CD1c-positive myeloid dendritic cell (primary cell): ENCODE data around the gene C1QC.

ENCODE experiments used
- DNase-seq: peaks from one replicate; pipeline ENCODE4 v3.0.0-alpha.2; 2016; ENCODE audit errors: extremely low spot score

The C1QC gene

DNA sequence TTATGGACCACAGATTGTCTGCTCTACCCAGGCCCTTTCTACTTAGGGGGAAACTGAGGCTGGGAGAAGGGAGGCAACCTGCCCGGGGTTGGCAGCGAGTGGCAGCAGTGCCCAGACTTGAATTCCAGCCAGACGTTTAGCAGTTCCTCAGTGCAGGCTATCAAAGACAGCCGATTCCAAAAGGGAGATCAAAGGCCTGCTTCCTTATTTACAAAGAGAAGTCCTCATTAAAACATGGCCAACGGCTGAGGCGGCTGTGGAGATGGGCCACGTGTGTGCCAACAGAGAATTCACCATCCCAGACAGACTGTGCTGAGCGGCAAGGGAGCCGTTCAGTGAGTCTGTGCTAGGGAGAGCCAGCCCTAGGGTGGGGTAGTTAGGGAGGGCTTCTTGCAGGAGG lies 37.3 kb downstream of the C1QC start:
- no peak for DNase-seq

GRCh38 chr1:22681556-22682276 lies 38.3 kb downstream of the C1QC start:
- no peak for DNase-seq

- DNase-seq = no peak
Observed at GRCh38 chr1:22683547-22683946, 40.1 kb downstream of the C1QC start.

DNA sequence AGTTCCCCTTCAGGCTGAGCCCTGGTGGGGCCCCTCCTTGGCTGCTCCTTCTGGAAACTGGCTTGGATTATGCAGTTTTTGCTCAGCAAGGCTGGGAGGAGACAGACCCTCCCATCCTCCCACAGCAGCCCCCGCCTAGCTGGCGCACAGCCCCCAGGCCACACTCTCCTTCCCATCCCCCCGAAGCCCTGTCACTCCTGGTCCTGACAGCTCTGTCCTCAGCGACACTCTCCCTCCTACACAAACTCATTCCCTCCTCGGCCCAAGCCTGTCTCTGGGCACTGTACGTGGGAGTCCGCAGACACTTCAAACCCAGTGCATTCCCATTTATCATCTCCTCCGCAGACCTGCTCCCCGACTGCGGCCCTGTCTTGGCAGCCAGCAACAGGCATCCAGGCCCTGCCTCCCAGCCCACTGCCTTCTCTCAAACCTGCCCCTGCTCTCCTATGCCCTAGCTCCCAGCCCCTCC lies 42.2 kb downstream of the C1QC start:
- no peak for DNase-seq

DNA sequence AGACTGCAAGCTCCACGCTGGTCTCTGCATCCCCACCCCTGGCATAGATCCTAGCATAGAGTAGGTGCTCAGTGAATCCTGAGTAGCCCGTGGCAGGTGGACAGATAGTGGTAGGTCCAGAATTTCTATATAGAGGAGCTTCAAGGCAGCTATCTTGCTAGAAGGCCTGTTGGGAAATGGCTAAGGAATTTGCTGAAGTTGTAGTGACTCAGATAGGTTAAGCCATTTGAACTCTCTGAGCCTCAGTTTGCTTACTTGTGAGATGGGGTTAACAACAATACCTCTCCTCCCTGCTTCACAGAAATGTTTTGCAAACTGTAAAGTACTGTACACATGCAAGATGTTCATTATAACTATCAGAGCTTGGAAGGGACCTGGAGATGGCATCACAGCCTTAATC lies 43.8 kb downstream of the C1QC start:
- no peak for DNase-seq

DNA sequence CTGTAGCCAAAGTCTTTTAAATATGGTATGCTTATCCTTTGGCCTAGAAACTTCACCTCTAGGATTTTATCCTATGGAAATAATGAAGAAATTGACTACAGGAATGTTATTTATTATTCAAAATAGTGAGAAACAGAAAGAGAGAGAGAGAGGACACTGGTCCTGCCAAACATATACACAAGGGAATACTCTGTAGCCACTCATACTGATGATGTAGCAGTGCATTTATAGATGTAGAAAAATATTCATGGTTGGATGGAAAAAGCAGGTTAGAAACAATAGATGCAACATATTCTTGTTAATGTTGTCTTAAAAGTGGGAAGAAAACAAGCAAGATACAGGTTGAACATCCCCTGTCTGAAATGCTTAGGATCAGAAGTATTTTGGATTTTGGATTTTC lies 45.0 kb downstream of the C1QC start:
- no peak for DNase-seq

DNA sequence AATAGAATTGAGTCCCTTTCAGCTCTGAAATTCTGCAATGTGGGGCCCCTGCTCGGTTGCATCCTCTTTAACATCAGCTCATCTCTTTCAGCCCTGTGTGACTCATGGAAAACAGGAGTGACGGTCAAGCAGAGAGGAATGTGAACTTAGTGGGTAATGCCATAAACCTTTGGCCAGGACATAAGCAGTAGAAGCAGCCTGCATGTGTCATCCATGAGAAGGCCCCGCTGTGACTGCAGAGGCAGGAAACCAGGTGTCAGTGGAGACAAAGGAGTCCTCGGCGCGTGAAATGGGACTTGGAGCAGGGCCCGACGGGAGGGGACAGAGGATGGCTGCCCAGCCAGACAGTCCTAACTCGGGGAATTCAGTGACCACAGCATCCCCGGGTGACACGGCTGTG lies 46.1 kb downstream of the C1QC start:
- no peak for DNase-seq

DNA sequence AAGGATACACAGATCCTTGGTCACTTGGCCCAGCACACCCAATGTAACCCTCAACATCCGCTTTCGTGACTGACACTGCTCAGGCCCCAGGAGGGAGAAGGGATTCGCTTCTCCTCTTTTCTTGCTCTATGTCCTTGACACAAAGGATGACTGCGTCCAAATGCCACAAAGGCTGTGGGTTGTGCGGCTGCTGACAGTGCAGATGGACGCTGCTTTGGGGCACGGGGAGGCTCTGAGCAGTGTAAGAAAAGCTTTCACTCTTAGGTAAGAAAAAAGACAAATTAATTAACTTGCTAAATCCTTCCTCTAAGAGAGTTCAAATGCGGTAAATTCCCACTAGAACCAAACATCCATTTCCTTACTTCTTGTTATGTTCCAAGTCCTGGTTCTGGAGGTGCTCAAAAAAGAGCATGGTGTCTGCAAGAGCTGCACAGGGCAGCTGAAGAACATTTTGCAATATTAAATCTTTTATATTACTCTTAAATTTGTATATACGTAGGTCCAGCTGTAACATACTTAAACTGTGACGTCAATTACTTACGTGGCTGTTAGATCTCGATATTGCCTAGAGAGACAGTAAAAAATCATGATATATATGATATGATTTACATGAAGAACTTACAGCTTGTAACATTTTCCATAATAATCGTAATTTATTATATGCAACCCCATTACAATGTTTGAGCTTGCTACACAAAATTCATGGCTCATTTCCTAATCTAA lies 47.8 kb downstream of the C1QC start:
- DNase-seq = no peak

DNA sequence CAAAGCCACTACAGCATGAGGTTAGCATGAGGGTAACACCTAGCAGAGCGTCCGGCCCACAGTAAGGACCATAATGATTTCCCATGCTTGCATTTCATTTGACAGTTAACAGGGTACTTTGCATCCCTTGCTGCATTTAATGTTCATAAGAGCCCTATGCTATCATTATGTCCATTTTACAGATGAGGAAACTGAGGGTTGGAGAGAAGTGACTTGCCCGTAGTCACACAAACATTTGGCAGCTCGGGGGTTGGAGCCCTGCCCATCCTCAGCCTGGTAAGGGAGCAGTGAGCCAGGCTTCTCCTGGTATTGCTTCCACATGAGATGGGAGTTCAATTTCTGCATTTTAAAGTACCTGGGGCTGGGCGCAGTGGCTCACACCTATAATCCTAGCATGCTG lies 50.7 kb downstream of the C1QC start:
- no peak for DNase-seq

- DNase-seq = no peak
Observed at GRCh38 chr1:22696610-22697009, 53.2 kb downstream of the C1QC start.
